GM12864 (cell line): ENCODE measurements around the gene FBRSL1.

Experiments used
- DNase-seq: peaks from one replicate; pipeline ENCODE4 v3.0.0-alpha.2; 2011; ENCODE audit warnings: low read depth
- H3K4me3 ChIP-seq: 2 replicates; pipeline ENCODE4 v1.5.1; 2011; ENCODE audit warnings: mild to moderate bottlenecking, low read depth, low read length, control low read depth
- TF ChIP-seq, protein P1 (sequence below): IDR thresholded peaks from 2 replicates; pipeline ENCODE4 v1.5.1; 2011; ENCODE audit warnings: low read depth, mild to moderate bottlenecking, moderate library complexity, low read length, control low read depth, inconsistent platforms; ENCODE audit errors: missing control alignments

Gene FBRSL1

DNA sequence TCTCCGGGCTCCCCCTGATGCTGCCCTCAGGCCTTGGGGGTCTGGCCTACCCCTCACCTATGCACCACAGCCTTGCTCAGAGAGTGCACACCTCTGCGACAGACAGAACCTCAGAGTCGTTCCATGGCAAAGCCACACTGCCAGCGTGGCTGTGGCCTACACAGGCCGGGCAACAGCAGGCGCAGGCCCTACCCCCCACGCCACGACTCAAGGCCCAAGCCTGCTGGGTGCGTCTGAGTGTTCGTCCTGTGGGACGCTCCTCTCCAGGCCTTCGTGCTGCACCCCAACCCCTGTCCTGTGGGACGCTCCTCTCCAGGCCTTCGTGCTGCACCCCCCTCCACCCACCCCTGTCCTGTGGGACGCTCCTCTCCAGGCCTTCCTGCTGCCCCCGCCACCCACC lies 66.3 kb downstream of the FBRSL1 start:
- DNase-seq = no peak
- no peak overlapping the region for H3K4me3 ChIP-seq
- TF ChIP-seq, protein P1, sequence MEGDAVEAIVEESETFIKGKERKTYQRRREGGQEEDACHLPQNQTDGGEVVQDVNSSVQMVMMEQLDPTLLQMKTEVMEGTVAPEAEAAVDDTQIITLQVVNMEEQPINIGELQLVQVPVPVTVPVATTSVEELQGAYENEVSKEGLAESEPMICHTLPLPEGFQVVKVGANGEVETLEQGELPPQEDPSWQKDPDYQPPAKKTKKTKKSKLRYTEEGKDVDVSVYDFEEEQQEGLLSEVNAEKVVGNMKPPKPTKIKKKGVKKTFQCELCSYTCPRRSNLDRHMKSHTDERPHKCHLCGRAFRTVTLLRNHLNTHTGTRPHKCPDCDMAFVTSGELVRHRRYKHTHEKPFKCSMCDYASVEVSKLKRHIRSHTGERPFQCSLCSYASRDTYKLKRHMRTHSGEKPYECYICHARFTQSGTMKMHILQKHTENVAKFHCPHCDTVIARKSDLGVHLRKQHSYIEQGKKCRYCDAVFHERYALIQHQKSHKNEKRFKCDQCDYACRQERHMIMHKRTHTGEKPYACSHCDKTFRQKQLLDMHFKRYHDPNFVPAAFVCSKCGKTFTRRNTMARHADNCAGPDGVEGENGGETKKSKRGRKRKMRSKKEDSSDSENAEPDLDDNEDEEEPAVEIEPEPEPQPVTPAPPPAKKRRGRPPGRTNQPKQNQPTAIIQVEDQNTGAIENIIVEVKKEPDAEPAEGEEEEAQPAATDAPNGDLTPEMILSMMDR = no peak

DNA sequence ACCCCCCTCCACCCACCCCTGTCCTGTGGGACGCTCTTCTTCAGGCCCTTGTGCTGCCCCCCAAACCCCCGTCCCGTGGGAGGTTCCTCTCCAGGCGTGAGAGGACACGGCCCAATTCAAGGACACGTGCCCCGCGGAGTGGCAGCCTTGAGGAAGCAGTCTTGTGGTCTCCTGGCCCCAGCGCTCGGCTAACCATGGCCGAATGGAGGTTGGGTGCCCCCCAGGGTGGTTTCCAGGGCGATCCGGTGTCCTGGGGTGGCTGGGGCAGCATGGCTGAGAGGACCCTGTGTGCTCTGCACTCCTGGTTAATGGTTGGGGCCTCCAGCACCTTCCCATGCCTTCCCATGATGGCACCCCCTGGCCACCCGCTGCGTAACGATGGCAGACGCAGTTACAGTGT lies 66.8 kb downstream of the FBRSL1 start:
- TF ChIP-seq, protein P1 = no peak
- DNase-seq = no peak
- no peak overlapping the region for H3K4me3 ChIP-seq

DNA sequence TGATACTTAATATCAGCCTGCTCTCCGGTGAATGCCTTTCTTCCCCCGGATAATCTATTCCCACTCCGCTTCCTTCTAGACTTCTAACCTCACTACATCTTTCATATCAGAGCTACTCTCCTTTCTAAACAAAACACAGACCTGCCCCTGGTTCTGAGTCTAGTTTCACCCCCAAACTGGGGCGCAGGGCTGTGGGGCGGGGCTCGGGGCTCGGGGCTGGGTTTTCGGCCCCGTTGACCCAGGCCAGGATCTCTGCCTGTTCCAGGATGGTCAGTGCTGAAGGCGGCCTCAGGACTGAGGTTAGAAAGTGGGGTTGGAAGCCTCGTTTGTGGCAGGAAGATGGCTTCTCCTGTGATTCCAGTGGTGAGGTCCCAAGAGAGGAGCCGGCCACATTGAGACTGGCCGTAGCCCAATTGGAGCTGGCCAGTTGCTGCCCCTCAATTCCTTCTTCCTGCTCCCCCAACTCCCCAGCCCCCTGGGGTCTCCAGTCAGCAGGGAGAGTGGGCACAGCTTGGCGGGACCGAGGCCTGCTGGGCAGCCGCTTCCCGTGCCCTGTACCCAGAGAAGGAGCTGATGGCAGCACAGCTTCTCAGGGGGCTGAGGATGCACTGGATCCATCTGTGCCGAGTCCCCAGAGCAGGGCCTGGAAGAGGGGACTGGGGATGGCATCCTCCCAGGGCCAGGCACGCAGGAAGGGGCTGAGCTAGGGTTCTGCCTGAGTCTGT lies 67.5 kb downstream of the FBRSL1 start:
- no peak overlapping the region for H3K4me3 ChIP-seq
- no peak for DNase-seq
- TF ChIP-seq, protein P1 = no peak

DNA sequence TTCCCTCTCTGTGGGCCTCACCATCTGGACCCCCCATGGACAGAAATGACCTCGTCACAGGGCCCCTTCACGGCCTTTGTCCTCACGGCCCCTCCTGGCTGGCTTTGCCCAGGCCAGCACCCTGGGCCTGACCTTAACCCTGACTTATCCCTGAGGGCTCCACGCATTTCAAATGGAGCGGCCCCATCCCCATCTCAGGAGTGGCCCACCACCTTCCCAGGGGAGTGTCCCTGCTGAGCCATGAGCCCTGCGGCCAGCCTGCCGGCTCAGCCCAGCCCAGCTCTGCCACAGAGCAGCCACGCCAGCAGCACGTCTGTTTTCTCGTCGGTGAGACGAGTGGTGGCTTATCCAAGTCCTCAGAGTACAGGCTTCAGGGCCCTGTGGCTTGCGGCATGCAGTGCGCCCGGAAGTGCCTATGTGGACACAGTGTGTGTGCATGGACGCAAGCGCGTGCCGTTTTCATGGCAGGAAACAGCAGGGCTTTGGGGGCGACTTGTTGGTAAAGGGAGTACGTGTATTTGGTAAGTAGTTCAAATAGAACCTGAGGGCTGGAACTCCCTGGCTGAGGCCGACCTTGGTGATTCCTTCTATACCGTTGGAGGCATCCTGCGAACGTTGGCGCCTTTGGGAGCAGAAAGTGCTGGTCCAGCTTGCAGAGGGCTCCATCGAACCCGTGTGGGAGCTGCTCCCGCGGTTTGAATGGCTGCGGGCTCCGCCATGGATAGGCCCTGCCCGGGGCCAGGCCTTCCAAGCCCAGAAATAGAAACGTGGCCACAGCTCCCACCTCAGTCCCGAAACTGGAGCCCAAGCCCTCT lies 68.3 kb downstream of the FBRSL1 start:
- TF ChIP-seq, protein P1 = no peak
- DNase-seq = no peak
- no peak overlapping the region for H3K4me3 ChIP-seq

DNA sequence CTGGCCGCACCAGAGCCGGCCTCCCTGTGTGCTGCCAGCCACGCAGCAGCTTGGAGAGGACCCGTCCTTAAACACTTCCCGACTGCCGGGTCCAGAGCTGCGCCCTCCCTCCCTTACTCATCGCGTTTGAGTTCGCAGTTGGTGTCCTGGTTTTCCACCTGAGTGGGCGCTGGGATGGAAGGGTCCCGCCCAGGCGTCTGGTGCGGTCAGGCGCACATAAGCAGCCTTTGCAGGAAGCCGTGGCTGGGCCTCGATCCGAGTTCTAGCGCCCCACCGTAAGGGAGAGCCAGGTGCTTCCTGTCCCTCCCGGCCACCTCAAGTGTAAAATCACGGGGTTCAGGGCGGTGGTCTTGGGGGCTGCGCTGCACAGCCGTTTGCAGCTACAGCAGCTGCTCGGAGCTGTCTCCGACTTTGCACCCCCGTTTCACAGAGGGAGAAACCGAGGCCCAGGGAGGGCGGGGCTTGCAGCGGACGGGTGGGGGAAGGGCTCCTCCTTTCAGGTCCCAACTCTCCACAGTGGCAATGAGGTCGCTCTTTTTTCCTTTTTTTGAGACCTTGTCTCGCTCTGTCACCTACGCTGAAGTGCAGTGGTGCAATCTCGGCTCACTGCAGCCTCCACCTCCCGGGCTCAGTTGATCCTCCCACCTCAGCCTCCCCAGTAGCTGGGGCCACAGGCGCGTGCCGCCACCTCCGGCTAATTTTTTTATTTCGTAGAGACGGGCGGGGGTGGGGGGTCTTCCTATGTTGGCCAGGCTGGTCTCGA lies 69.1 kb downstream of the FBRSL1 start:
- DNase-seq = no peak
- TF ChIP-seq, protein P1 = no peak
- peak overlapping the region; percentile 57 for H3K4me3 ChIP-seq

DNA sequence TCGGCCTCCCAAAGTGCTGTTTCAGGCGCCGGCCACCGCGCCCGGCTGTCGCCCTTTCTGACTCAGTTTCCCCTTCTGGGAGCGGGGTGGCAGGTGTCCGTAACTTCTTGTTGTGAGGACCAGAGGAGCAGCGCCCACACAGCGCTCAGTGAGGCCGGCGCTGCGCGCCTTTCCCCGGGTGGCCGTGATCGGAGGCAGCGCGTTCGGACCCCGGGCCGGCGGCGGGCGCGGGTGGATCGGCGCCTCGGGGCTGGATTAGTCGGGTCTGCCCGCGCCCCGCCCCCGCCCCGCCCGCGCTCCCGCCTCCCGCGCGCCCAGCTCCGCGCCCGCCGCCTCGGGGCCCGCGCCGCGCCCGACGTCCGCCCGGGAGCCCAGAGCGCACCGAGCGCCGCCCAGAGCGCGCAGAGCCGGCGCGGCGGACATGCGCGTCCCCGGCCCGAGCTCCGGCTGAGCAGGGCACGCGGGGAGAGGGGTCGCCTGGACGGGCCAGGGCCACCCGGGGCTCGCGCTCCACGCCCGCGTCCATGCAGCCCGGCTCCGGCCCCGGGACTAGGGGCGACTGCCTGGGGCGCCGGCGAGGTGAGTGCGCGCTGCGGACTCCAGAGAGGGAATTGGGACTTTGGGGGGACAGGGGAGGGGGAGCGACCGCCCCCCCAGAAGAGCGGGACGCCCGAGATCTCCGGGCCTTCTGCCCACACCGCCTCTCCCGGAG lies 69.9 kb downstream of the FBRSL1 start:
- TF ChIP-seq, protein P1 = no peak
- H3K4me3 ChIP-seq = peak overlapping the region; percentile 61
- DNase-seq = no peak
